HG02938 (cell line): ENCODE measurements around the gene PDLIM3.
A peak's percentile ranks its signal among the peaks of the same experiment; 100 is the strongest.

ENCODE experiments used
- ATAC-seq: cut with Tn5 transposase; IDR thresholded peaks from one replicate; pipeline ENCODE4 v1.9.1; 2021; ENCODE audit warnings: mild to moderate bottlenecking, moderate library complexity; ENCODE audit not compliant: unreplicated experiment

Gene PDLIM3

DNA sequence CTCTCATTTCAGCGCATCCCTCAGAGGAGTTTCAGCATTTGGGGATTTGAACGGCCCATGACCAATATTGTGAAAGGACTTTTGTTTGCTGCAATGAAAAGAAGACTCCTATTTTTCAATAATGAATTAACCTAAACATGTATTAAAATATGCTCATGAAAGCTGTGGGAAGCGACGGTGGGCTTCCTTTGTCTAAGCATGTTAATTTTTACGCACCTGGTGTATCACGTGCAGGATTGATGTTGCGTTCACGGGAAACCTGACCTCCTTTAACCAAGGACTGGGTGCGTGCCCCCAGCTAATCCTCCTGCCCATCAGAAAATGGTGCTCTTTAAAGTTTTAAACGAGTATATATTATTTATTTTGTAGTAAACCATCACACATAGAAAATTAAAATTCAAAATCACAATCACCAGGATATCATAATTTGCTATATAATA is 63.2 kb downstream of the PDLIM3 start:
- ATAC-seq: no peak

DNA sequence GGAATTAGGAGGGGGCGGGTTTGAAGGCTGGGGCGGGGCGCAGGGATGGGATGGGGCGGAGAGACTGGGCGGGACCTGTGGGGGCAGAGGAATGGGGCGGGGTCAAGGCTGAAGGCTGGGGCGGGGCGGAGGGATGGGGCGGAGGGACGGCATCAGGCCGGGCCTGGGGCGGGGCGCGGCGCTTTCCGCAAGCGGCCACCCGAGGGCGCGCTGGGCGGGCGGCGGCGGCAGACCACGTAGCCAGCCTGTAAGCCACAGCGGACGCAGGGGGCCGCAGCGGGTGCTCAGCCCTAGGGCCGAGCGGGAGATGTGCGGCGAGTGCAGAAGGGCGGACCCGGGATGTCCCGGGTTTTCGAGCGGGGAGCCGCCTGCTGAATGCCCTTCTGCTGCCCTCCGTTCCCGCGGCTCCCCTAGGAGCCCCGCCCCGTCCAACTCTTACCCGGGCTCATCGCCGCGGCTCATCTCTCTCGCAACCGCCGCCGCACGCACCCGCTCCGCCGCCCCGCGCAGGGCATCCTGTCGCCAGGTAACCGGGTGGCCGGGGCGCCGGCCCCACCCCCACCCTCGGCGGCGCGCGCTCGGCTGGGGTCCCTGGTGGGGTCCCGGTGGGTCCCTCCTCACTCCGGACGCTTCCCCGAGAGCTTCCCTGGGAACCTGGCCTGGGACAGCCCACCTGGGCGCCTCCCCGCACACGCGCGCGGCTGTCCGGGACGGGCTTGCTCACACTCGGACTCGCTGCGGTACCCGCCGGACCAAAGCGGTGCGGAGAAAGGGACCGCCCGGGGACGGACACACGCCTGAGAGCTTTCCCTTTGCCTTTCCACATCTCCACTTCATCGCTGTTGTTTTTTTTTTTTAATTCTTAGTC is 63.8 kb downstream of the PDLIM3 start, which contains the start of gene CCDC110:
Gene CCDC110 (minus strand): TSS at position 499 of the 868 bp plus-strand sequence. CDS start 50 bp downstream, at position 449.
- ATAC-seq: peak; percentile 73

DNA sequence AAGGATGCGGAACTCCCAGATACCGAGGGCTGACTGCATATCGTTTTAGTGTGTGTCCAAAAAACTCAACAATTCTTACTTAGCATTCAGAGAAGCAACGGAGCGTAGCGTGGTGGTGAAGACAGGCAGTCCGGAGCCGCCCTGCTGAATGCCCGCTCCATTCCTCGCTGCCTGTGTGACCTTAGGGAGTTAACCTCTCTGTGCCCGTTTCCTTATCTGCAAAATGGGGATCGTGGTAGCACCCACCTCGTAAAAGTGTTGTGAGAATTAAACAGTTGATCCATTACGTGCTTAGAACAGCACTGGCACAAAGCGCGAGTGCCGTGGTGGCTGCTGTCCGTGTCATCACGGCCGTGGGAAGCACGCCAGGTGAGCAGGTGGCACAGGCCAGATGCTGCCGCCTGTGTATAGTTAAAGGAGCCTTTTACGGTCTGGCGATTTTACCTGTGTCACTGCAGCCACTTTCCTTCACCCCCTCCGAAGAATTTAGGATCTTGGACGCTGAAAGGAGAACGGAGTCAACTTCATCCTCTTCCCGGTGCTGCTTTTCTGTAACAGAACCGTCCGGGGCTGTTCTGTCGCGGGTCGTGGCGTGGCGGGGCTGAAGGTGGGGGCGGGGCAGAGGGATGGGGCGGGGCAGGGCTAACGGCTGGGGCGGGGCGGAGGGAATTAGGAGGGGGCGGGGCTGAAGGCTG is 64.7 kb downstream of the PDLIM3 start:
- no peak for ATAC-seq

DNA sequence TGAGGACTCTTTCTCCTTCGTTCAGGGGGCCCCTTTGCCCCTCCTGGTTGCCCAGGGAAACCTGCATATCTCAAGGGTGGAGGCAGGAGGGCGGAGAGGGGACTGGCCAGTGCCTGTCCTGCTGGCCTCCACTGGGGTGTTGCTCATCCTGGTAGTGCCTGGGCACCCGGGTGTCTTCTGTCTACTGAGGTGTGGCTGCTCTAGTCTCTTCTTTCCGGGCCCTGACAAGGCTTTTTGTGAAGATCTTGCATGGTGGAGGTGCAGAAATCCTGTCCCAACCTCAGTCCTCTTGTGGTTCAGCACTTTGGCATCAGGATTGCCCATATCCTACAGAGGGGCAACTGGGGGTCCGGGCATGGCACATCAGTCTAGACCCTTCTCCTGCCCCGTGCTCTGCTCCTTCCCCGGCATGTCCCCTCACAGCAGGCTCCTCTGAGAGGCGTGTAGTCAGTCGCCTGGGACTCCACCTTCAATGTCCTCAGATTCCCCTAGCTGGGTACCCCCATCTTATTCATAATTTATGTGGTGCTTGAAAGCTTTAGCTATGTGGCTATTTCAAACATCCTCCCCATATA is 65.6 kb downstream of the PDLIM3 start:
- ATAC-seq: no peak

DNA sequence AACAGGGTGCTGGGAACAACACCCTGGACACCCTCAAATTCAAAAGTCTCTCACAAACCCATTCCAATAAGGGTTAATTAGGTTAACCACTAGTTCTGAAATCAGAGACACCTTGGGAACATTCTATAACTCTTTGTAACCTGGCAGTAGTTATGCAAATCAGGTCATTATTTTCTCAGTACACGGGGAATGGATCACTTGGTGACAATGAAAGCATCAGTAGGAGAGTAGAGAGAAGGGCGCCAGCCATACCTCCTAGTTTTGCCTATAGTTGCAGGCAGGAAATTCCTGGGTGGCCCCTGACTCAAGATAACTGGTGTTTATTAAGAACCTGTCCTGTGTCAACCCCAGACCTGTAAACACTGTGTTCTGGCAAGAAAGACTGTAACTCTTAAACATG is 66.3 kb downstream of the PDLIM3 start:
- no peak for ATAC-seq

DNA sequence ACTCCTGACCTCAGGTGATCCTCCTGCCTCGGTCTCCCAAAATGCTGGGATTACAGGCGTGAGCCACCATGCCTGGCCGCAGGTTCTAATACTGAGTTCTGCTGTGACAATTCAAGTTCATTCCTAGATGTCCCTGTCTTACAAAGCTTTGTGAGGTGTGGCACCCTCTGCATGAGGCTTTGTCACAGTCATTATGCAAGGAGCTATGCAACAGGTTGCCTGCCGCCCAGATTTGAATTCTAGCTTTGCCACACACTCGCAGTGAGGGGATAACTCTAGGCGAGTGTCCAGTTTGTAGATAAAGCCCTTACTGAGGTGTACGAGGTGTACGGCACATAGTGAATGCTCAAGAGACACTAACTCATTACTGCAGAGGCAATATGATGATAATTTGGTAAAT is 67.3 kb downstream of the PDLIM3 start:
- ATAC-seq: no peak

DNA sequence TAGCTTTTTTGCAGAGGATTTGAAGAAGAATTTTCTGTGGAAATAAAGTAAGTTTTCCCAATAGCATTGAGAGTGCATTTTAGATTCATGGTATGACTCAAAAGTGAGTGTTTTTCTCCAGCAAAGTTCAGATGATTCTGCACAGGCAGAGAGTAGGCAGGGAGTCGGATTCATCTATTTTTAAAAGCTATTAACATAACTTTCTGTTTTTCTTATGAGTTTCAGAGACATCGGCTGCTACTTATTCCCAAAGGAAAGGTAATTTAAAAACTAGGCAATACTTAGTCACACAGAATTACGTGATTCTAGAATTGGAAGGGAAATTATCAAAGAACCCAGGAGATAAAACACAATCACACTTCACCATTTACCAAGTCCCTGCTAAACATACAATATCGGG is 68.2 kb downstream of the PDLIM3 start:
- ATAC-seq: no peak

DNA sequence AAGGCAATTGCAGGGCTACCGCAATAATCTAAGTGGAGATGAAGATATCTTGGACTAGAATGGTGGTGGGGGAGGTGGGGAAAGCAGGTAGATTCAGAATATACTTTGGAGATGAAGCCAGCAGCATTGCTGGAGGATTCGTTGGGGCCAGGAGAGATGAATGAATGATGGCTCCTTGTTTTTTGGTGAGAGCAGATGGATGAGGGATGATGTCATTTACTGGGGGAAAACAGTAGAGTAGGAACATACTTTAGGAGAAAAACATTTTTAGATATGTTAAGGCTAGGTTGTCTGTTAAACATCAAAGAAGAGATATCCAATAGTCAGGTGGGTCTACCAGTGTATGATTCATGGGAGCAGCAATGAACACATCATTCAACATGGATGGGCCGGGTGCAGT is 69.6 kb downstream of the PDLIM3 start:
- ATAC-seq: no peak

DNA sequence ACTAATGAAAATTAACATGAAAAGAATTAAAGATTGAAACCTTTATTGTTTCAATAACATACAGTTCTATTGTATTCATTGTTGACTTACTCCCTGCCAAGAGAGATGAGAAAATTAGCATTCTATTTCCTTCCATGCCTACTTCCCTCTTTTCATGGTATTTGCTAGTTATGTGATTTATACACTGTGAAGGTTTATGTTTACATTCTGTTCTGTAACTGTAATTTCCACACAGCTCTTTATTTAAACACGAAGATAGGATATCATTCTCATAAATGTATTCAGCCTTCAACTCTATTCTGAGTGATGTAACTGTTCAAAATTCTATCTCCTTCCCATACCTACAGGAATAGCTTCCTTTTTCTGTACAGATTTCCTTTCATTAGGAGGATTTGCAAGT is 70.4 kb downstream of the PDLIM3 start:
- no peak for ATAC-seq

DNA sequence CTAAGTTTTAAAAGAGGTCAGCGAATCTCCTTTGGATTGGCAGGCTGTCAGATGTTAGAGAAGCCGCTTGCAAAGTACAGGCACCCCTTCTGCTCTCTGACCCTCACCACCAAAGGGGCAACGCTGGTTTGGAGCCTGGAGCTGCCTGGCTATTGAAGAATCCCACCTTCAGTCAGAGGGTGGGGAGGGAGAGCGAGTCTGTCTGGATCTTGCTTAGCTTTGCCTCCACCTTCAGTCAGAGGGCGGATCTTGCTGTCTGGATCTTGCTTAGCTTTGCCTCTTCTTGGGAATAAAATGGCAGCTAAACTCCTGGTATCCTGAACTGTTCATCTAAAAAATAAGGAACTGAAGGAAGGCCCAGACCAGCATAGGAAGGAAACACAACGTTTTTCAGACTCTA is 71.1 kb downstream of the PDLIM3 start:
- ATAC-seq: no peak

DNA sequence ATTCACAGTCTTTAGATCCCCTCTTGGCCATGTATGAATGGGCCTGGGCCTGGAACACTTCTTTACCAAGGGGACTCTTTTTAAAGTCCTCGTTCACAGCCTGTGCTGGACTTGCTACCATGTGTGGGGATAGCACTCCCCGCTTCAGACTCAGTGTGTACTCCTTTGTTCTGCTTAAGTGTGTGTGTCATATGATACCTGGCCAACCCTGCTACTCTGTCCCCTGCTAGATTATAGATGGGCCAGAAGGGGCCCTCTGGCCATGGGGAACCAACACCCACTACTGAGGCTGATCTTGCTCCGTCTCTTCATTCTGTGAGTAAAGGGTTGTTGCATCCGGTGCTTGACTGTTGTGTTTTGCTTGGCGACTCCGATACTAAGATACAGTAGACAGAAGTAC is 71.8 kb downstream of the PDLIM3 start:
- no peak for ATAC-seq

DNA sequence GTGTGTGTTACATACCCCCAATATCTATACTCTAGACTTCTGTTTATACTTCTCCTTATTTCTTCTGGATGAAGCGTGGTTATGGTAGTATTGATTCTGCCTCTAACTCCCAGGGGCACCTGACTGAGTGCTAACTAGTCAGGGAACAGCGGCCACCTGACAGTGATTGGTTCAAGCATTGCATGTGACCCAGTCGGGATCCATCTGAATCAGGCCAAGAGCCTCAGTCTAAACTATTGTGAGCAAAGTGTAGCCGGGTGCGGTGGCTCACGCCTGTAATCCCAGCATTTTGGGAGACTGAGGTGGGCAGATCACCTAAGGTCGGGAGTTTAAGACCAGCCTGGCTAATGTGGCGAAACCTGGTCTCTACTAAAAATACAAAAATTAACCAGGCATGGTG is 73.7 kb downstream of the PDLIM3 start:
- no peak for ATAC-seq

DNA sequence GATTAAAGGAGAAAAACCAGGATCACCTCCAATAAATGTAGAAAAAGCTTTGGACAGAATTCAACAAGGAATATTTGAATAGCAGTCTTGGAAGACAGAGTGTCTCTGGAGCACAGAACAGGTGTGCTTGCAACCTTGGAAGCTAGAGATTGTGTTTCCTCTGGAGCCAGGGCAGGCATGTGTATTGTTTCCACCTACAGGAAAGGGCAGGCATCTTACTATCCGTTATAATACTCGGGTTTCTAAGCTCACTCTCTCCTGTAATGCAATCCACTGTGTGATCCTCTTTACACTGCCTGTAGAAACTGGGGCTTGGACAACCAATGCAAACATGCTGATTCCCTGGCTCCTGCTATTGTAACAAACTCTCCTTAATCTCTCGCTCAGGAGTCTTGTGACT is 78.2 kb downstream of the PDLIM3 start:
- ATAC-seq: no peak

DNA sequence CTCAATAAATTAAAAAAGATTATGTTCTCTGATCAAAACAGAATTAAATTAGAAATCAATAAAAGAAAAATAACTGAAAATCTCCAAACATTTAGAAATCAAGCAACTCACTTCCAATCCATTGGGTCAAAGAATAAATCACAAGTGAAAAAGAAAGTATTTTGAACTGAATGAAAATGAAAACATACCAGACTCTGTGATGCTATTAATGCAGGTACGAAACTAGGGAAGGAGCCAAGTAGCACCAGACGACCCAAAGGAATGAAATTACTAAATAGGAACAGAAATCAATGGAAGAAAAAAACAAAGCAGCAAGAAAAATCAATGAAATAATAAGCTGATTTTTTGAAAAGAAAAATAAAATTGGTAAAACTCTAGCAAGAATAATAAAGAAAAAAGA is 79.2 kb downstream of the PDLIM3 start:
- ATAC-seq: no peak
